Measurements from ENCODE around the gene ARID3A.
A peak's percentile ranks its signal among the peaks of the same experiment; 100 is the strongest.

The ARID3A gene

DNA sequence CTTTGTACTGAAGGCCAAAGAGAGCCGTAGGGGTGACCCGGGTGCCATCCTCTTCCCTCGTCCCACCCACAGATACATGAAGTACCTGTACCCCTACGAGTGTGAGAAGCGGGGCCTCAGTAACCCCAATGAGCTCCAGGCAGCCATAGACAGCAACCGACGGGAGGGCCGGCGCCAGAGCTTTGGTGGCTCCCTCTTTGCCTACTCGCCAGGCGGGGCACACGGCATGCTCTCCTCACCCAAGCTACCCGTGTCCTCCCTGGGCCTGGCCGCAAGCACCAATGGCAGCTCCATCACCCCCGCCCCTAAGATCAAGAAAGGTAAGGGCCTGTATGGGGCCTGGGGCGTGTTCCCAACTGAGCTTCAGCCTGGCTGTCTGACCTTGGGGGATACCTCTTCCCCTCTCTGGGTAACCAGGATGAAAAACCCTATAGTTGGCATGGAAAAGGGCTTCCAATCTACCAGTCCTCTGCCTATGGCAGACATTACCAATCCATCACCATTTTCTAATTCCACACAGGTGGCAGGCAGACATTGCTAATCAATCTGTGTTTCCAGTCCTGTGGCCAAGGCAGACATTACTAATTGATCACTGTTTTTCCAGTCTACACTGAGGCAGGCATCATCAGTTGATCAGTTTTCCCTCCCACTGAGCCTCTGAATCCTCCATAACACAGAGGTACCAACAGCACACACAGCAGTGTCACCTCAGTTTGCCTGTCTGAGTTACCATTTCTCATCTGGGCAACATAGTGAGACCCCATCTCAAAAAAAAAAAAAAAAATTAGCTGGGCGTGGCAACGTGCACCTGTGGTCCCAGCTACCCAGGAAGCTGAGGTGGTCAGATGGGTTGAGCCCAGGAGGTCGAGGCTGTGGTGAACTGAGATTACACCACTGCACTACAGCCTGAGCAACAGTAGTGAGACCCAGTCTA lies 39.2 kb downstream of the ARID3A start:
- DNase-seq: no peak

DNA sequence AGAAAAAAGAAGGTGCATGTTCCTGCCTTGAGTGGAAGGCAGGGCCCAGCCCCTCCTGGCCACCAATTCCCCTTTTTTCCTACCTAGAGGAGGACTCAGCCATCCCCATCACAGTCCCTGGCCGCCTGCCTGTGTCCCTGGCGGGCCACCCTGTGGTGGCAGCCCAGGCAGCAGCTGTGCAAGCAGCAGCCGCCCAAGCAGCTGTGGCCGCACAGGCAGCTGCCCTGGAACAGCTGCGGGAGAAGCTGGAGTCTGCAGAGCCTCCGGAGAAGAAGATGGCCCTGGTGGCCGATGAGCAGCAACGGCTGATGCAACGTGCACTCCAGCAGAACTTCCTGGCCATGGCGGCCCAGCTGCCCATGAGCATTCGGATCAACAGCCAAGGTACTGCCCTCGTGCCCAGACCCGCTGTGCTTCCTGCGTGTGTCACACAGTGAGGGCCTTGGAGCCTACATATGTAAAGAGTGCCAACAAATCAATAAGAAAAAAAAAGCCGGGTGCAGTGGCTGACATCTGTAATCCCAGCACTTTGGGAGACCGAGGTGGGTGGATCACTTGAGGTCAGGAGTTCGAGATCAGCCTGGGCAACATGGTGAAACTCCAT lies 40.8 kb downstream of the ARID3A start:
- no peak for DNase-seq

- DNase-seq: no peak
These were observed 44.9 kb downstream of the ARID3A start for GRCh38 chr19:970695-971094.

- DNase-seq: no peak
These were observed 46.0 kb downstream of the ARID3A start for GRCh38 chr19:971795-972194.

- no peak for DNase-seq
These were observed 46.4 kb downstream of the ARID3A start for GRCh38 chr19:972281-972680.

DNA sequence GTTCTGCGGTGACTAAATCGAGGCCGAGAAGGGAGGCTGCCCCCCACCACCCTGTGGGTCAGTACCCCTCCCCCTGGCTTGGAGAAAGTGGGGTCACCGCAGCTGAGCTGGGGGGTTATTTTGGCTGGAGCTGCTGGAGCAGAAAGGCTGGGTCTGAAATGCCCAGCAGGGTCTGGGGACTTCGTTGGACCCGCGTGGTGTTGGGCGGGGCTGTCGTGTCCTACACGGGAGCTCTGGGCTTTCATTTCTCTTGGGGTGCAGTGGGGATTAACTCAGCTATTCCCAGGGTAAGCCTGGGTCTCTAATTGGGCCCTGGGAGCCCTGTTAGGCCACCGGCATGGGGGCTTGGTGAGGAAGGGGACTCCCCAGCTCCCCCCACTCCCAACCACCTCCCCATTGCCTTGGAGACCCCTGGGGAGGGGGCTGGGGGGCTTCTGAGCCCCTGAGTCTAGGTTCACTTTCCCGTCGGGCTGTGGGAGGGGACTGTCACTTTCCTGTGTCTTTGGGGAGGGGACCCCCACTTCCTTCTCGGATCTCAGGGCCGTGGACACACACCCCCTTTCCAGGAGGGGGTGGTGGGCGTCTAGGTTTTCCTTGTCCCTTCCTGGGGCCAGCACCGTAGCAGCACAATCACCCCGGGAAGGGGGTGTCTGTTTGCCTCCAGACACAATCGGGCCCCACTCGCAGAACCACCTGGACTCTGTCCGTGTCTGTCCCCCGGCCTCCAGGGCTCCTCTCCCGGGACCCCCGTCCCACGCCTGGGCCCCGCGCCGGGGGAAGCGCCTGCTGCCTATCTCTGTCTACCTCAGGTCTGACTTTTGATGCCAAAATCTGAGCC lies 48.1 kb downstream of the ARID3A start:
- no peak for DNase-seq

- no peak for DNase-seq
These were observed 48.9 kb downstream of the ARID3A start for GRCh38 chr19:974564-975257.

DNA sequence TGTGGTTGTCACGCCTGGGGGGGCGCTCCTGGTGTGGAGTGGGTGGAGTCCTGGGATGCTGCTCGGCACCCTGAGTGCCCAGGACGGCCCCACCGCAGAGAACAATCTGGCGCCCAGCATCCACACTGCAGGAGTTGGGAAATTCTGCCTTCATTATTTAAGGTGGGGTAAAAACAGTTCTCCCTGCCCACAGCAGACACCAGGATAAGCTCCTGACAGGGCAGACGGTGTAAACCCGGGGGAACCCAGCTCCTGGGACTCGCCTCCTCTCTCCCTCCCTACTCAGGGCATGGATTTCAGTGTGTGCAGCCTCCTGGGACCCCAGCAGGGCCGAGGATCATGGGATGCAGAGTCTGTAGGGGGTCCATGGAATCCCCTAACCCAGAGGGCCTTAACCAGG lies 50.6 kb downstream of the ARID3A start:
- DNase-seq: no peak

DNA sequence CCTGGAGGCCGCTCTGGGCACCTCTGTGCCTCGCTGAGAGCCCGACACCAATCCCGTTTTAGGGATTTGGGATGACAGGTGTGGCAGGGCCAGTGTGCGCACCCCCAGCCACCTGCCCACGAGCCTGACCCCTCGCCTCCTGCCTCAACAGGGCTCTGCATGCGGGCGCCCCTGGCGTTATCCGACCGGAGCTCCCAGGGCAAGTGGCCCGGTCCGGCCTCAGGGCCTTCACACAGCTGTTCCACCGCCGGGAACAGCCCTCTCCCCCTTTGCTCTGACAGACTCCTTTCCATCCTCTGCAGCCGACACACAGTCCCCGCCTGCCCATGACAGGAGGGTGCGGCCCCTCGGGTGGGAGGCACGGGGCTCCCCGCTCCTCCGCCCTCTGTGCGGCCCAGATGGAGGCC lies 51.2 kb downstream of the ARID3A start:
- no peak for DNase-seq

DNA sequence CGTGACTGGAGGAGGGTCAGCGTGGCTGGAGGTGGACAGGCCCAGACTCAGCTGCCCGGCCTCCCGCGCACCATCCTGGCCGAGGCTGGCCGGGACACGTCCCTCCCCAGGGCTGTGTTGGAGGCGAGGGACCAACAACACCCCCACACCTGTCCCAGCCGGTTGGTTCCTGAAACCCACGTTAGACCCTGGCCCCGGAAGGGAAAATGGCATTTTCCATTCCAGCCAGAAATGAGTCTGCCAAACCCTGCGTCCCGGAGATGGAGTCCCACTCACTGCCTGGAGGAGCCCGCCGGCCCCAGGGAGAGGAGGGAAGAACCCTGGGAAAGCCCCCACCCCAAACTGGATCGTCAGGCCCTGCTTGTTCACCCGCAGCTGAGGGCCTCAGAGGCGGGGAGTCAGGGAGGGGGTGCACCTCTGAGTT lies 53.5 kb downstream of the ARID3A start:
- no peak for DNase-seq

- DNase-seq: no peak
These were observed 54.5 kb downstream of the ARID3A start for GRCh38 chr19:980133-980998.

DNA sequence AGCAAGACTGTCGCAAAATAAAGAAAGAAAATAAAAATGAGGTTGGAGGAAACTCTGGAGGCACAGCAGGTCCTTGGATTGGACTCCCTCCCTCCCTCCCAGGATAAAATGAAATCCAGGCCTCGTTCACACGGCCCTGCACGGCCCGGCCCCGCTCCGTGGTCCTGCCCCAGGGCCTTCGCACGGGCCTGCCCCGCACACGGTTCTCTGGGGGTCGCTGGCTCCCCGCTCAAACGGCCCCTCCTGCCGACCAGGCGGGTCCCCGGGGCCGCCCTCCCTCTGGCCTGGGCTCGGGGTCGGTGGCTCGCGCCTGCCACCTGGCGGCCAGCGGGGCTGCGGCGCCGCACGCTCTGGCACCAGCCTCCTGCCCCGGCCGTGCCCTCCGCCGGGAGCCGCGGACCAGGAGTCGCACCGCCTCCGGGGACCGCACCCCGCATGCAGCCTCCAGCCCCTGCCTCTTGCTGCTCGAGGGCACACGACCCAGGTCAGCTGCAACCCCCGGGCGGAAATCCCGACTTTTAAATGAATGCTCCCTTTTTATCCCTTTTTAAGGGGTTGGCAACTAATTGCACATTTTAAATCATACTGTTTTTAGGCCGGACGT lies 56.8 kb downstream of the ARID3A start:
- DNase-seq: no peak

DNA sequence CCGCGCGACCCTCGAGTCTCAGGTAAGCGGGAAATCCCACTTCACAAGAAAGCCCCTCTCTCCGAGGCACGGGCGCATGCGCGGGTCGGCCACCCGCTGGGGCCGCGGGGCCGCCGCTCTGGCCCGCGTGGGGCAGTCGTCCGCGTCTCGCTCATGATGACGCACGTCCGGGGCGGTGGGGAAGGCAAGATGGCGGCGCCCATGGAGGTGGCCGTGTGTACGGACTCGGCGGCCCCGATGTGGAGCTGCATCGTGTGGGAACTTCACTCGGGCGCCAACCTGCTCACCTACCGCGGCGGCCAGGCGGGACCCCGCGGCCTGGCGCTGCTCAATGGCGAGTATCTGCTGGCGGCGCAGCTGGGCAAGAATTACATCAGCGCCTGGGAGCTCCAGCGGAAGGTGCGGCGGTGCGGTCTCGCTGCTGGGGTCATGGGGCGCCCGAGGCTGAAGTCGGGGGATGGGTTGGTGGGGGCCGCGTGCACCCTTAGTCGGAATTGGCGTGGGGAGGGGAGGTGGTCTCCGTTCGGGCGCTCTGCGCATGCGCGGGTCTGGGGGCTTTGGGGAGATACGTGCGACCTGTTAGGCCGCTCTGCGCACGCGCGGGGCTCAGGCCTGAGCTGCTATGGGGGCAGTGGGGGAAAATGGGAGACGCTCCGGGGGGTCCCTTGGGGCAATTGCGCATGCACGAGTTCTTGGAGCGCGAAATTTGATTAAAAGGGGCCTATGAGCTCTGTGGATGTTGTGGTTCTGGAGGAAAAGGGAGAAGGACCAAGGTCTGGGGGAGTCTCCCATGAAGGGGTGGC lies 58.5 kb downstream of the ARID3A start, which contains the start of gene WDR18:
Gene WDR18, plus strand, starts transcription at position 181 of the 803 bp plus-strand sequence. Its CDS starts 9 bp downstream, at position 190.
- DNase-seq: peak; percentile 53

DNA sequence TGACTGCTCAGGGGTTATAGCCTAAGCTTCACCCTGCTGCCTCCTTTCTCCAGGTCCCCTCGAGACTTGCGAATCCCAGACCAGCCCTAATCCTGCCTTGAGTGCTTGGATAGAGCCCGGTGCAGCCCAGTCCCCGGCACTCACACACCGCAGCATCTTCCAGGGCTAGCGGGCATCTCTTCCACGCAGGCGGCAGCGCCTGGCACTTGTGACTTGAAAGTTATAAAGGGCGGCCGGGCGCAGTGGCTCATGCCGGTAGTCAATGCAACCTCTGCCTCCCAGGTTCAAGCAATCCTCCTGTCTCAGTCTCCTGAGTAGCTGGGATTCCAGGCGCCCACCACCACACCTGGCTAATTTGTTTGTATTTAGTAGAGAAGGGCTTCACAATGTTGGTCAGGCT lies 60.2 kb downstream of the ARID3A start:
- DNase-seq: no peak

DNA sequence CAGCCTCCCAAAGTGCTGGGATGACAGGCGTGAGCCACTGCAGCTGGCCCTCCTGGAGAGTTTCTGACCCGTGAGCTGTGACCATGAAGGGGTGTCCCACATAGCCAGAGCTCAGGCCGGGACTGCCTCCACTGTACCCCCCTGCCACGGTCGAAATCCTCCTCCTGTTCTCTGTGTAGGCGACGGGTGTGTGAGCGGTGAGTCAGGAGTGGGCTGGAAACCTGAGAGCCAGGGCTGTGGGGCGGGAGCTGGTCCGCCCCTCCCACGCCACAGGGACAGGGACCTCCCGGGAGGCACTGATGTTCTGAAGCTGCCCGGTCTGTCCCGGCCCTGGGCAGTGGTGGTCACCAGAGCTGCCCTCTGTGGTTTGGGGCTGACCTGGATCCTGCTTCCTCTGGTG lies 62.2 kb downstream of the ARID3A start:
- DNase-seq: no peak

DNA sequence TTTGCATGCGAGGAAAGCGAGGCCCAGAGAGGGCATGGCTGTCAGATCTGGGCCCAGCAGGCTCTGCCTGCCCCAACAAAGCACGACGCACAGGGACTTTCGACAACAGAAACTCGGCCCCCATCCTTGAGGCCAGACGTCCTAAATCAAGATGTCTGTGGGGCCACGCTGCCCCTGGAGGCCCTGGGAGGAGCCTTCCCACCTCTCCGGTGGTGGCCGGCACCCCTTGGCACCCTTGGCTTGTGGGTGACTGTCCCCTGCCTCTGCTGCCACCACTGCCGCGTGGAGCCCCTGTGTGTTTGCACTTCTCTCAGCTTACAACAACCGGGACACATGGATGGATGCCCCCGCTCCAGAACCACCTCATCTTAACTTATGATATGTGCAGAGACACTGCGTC lies 62.7 kb downstream of the ARID3A start:
- DNase-seq: no peak

- DNase-seq: no peak
These were observed 63.7 kb downstream of the ARID3A start for GRCh38 chr19:989381-990081.

GRCh38 chr19:990119-990571 lies 64.3 kb downstream of the ARID3A start:
- DNase-seq: no peak

GRCh38 chr19:990746-991145 lies 64.9 kb downstream of the ARID3A start:
- DNase-seq: no peak

Measured in SHP77 treated with DMSO at 0.1 percent for 48 hours (cell line).